Muscle layer of duodenum (tissue), 2 donors: ENCODE results near the gene PBX3.
A peak's percentile ranks its signal among the peaks of the same experiment; 100 is the strongest.

ENCODE experiments used
- H3K27ac ChIP-seq: one replicate; pipeline ENCODE4 v1.7.0; 2013; ENCODE audit warnings: mild to moderate bottlenecking, low read length
- H3K27me3 ChIP-seq: one replicate; pipeline ENCODE4 v1.7.0; 2013; ENCODE audit warnings: low read depth, mild to moderate bottlenecking, control low read depth, low read length
- H3K36me3 ChIP-seq, 2 donors: one replicate each; pipeline ENCODE4 v1.7.0; 2013; ENCODE audit warnings: low read length in 2 of 2, control low read depth in 1 of 2, mild to moderate bottlenecking in 1 of 2; ENCODE audit not compliant: insufficient read depth in 2 of 2, control insufficient read depth in 1 of 2
- H3K4me1 ChIP-seq, 2 donors: one replicate each; pipeline ENCODE4 v1.7.0; 2013; ENCODE audit warnings: low read length in 2 of 2, mild to moderate bottlenecking in 2 of 2, control low read depth in 1 of 2, moderate library complexity in 1 of 2; ENCODE audit not compliant: insufficient read depth in 2 of 2, control insufficient read depth in 1 of 2
- H3K4me3 ChIP-seq, 2 donors: one replicate each; pipeline ENCODE4 v1.7.0; 2013; ENCODE audit warnings: low read length in 2 of 2, low read depth in 1 of 2, mild to moderate bottlenecking in 1 of 2
- H3K9me3 ChIP-seq, 2 donors: one replicate each; pipeline ENCODE4 v1.7.0; 2013; ENCODE audit warnings: low read length in 2 of 2, control low read depth in 1 of 2, mild to moderate bottlenecking in 1 of 2; ENCODE audit not compliant: control insufficient read depth in 1 of 2
- donor health status: healthy.

PBX3 gene

DNA sequence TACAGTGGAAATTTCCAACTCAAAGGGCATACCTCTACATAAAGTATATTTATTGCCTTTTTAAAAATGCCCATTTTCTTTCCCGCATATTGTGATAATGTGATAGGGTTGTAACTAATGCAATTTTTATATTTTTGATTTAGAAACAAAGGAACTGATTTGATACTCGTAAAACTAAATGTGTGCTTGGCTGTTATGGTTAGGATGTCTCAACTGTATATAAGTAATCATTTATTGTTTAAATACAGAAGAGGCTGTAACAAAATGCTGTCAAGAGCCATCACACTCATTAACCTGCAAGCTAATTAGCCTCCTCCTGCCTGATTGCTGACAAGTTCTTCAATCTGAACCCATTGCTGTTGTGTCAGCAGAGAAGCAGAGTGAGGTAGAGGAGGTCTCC is 149.2 kb downstream of the PBX3 start:
- H3K4me3 ChIP-seq: no peak overlapping the region
- peaks cover 0 to 29% of the 10 kb centered on the region in 2 donors for H3K4me1 ChIP-seq
- H3K9me3 ChIP-seq: no peaks in the 10 kb centered on the region
- no peak overlapping the region for H3K27ac ChIP-seq
- H3K36me3 ChIP-seq: no peaks in the 10 kb centered on the region
- H3K27me3 ChIP-seq: no peaks in the 10 kb centered on the region

DNA sequence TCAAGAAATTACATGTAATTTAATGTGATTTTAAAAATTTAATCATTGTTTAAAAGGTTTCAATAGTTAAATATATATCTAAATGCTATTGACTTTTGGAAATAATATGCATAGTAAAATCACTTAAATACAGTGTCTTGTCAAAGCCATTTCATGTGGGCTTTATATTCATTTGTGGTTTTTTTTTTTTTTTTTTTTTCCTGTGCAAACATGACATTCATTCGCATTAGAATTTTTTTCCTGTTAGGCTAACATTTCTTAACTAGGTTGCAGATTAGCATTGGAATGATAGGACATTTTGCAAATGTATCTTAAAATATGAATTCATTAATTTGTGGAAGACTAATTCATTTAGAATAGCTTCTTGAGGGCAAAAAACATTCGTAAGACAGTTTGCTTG is 149.8 kb downstream of the PBX3 start:
- Histone ChIP-seq H3K27me3 (no peaks in the 10 kb centered on the region), H3K27ac (no peak overlapping the region), H3K9me3 (no peaks in the 10 kb centered on the region), H3K4me1 (peaks cover 0 to 33% of the 10 kb centered on the region in 2 donors), H3K4me3 (no peak overlapping the region), H3K36me3 (no peaks in the 10 kb centered on the region)

- no peaks in the 10 kb centered on the region for H3K36me3 ChIP-seq
- H3K4me3 ChIP-seq: no peak overlapping the region
- H3K27me3 ChIP-seq: no peaks in the 10 kb centered on the region
- H3K4me1 ChIP-seq: peaks cover 0 to 36% of the 10 kb centered on the region in 2 donors
- no peaks in the 10 kb centered on the region for H3K9me3 ChIP-seq
- no peak overlapping the region for H3K27ac ChIP-seq
Measured at GRCh38 chr9:125897481-125897880, 150.3 kb downstream of the PBX3 start.

GRCh38 chr9:125902214-125902613 is 155.0 kb downstream of the PBX3 start:
- Histone ChIP-seq H3K27ac (no peak overlapping the region), H3K9me3 (no peaks in the 10 kb centered on the region), H3K36me3 (no peaks in the 10 kb centered on the region), H3K4me1 (peaks cover 0 to 28% of the 10 kb centered on the region in 2 donors), H3K4me3 (no peak overlapping the region), H3K27me3 (no peaks in the 10 kb centered on the region)

DNA sequence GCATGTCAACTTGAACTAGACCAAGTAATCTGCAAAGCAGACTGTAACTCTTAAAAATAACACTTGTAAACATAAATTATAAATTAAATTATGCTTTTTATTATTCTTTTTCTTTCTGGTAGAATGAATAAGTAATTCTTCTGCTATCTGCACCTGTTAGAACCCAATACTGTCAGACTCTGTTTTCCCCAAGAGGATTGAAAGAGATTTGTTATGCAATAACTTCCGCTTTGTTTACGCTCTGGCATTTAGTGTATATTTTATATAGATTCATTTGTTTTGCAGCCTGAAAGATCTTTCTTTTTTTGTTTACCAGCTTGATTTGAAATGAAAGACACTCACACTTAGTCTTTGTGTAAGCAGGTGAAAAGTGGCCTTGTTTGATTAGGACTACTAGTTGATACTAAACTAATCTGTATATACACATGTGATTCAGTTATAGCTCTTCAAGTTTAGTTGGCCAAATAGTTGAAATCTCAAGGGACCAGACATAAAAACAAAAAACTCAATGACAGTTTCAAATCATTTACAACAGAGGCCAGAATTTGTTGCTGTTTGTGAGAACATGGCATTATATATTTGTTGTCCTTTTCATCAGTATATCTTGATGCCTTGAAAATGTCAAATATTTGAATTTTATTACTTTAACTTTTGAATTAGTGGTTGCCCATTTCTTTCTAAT is 155.8 kb downstream of the PBX3 start:
- no peaks in the 10 kb centered on the region for H3K9me3 ChIP-seq
- peaks cover 0 to 28% of the 10 kb centered on the region in 2 donors for H3K4me1 ChIP-seq
- H3K27me3 ChIP-seq: no peaks in the 10 kb centered on the region
- no peaks in the 10 kb centered on the region for H3K36me3 ChIP-seq
- no peak overlapping the region for H3K4me3 ChIP-seq
- H3K27ac ChIP-seq: no peak overlapping the region

- H3K4me1 ChIP-seq: peaks cover 0 to 33% of the 10 kb centered on the region in 2 donors
- H3K27ac ChIP-seq: no peak overlapping the region
- no peaks in the 10 kb centered on the region for H3K9me3 ChIP-seq
- H3K36me3 ChIP-seq: no peaks in the 10 kb centered on the region
- H3K27me3 ChIP-seq: no peaks in the 10 kb centered on the region
- H3K4me3 ChIP-seq: peak overlapping the region in 1 of 2 donors; percentile 30
Measured at GRCh38 chr9:125904155-125904851, 157.1 kb downstream of the PBX3 start.

GRCh38 chr9:125906144-125906543 is 159.0 kb downstream of the PBX3 start:
- H3K4me3 ChIP-seq: no peak overlapping the region
- H3K27ac ChIP-seq: no peak overlapping the region
- H3K27me3 ChIP-seq: no peaks in the 10 kb centered on the region
- H3K9me3 ChIP-seq: no peaks in the 10 kb centered on the region
- peaks cover 0 to 29% of the 10 kb centered on the region in 2 donors for H3K4me1 ChIP-seq
- H3K36me3 ChIP-seq: no peaks in the 10 kb centered on the region

GRCh38 chr9:125906893-125907292 is 159.7 kb downstream of the PBX3 start:
- H3K27me3 ChIP-seq: no peaks in the 10 kb centered on the region
- H3K36me3 ChIP-seq: no peaks in the 10 kb centered on the region
- H3K4me1 ChIP-seq: peaks cover 0 to 26% of the 10 kb centered on the region in 2 donors
- no peaks in the 10 kb centered on the region for H3K9me3 ChIP-seq
- no peak overlapping the region for H3K4me3 ChIP-seq
- H3K27ac ChIP-seq: no peak overlapping the region

GRCh38 chr9:125908136-125908535 is 161.0 kb downstream of the PBX3 start:
- no peaks in the 10 kb centered on the region for H3K36me3 ChIP-seq
- H3K4me1 ChIP-seq: peaks cover 0 to 17% of the 10 kb centered on the region in 2 donors
- H3K27me3 ChIP-seq: no peaks in the 10 kb centered on the region
- no peak overlapping the region for H3K27ac ChIP-seq
- no peaks in the 10 kb centered on the region for H3K9me3 ChIP-seq
- H3K4me3 ChIP-seq: no peak overlapping the region

DNA sequence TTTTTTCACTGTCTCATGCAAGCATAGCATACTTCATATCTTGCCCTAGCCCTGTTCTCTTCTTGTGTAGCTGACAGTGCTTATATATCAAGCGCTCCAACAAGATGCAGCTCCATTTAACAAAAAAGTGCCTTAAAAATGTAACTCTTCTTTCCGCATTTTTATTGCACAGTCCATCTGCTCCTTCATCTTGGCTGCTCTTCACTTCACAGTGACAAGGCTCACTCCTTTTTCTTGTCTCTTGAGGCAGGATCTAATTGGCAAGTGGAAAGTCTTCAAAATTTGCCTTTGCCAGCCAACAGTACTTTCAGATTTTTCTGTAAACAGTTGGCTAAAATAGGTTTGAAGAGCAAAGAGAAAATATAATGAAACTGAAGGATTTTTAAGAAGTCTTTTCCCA is 161.8 kb downstream of the PBX3 start:
- no peaks in the 10 kb centered on the region for H3K27me3 ChIP-seq
- no peaks in the 10 kb centered on the region for H3K36me3 ChIP-seq
- no peak overlapping the region for H3K4me3 ChIP-seq
- H3K9me3 ChIP-seq: no peaks in the 10 kb centered on the region
- H3K27ac ChIP-seq: no peak overlapping the region
- H3K4me1 ChIP-seq: peaks cover 0 to 17% of the 10 kb centered on the region in 2 donors

GRCh38 chr9:125909459-125909858 is 162.3 kb downstream of the PBX3 start:
- no peaks in the 10 kb centered on the region for H3K36me3 ChIP-seq
- H3K9me3 ChIP-seq: no peaks in the 10 kb centered on the region
- H3K4me1 ChIP-seq: peaks cover 0 to 16% of the 10 kb centered on the region in 2 donors
- no peaks in the 10 kb centered on the region for H3K27me3 ChIP-seq
- no peak overlapping the region for H3K4me3 ChIP-seq
- no peak overlapping the region for H3K27ac ChIP-seq
